WTC11 (cell line): ENCODE results near the gene COG3. TPM values are rescaled to one million over a fixed set of nuclear protein-coding genes. Genes with fewer than 3 reads are reported as not detected.

Source experiments
- ATAC-seq: fragments of 200-7000 bp; cut with Tn5 transposase; 2 replicates; pipeline ENCODE4 v1.10.0; 2021; ENCODE audit warnings: mild to moderate bottlenecking, moderate library complexity
- CTCF ChIA-PET: fragments of 300-600 bp; sonication (Branson Sonifier 250); formaldehyde crosslinking; loops from one replicate; lab custom pipeline; 2021; ENCODE audit warnings: antibody characterized with exemption; lab: Charles Lee
- POLR2A ChIA-PET: fragments of 350-600 bp; sonication (Branson Sonifier 250); formaldehyde crosslinking; loops from one replicate; lab custom pipeline; 2021; ENCODE audit warnings: antibody characterized with exemption; lab: Charles Lee
- DNase-seq: peaks from one replicate; pipeline ENCODE4 v3.0.0; 2021; ENCODE audit warnings: low spot score
- H3K27ac Mint-ChIP-seq: 2 replicates; pipeline ENCODE4 v1.8.0; 2021; ENCODE audit warnings: mixed read lengths
- H3K27me3 Mint-ChIP-seq: 2 replicates; pipeline ENCODE4 v1.8.0; 2021; ENCODE audit warnings: low read depth, mild to moderate bottlenecking, moderate library complexity, mixed read lengths
- H3K36me3 Mint-ChIP-seq: 2 replicates; pipeline ENCODE4 v1.8.0; 2021; ENCODE audit warnings: mixed read lengths
- H3K4me1 Mint-ChIP-seq: 2 replicates; pipeline ENCODE4 v1.8.0; 2022; ENCODE audit warnings: mixed read lengths
- H3K4me3 Mint-ChIP-seq: 2 replicates; pipeline ENCODE4 v1.8.0; 2021; ENCODE audit warnings: mild to moderate bottlenecking, moderate library complexity, mixed read lengths
- H3K9me3 Mint-ChIP-seq: 2 replicates; pipeline ENCODE4 v1.8.0; 2021; ENCODE audit warnings: mixed read lengths
- AFF4 ChIP-seq: sonication (generic); formaldehyde crosslinking; IDR thresholded peaks from 2 replicates; pipeline ENCODE4 v1.8.1; 2023; ENCODE audit warnings: mild to moderate bottlenecking, missing genetic modification reagents, borderline replicate concordance
- ATF6 ChIP-seq: sonication (generic); formaldehyde crosslinking; IDR thresholded peaks from 2 replicates; pipeline ENCODE4 v1.8.1; 2023; ENCODE audit warnings: mild to moderate bottlenecking, missing genetic modification reagents
- CDX4 ChIP-seq: fragments of 250-450 bp; sonication (Bioruptor Pico); IDR thresholded peaks from 2 replicates; pipeline ENCODE4 v1.9.0; 2021; ENCODE audit warnings: moderate library complexity, mild to moderate bottlenecking, inconsistent platforms, borderline replicate concordance
- CREM ChIP-seq: sonication (generic); formaldehyde crosslinking; IDR thresholded peaks from 2 replicates; pipeline ENCODE4 v1.8.1; 2022; ENCODE audit warnings: mild to moderate bottlenecking, missing genetic modification reagents, moderate library complexity
- E2F5 ChIP-seq: sonication (generic); formaldehyde crosslinking; IDR thresholded peaks from 2 replicates; pipeline ENCODE4 v1.8.1; 2022; ENCODE audit warnings: mild to moderate bottlenecking, moderate library complexity, missing genetic modification reagents
- ESRRA ChIP-seq: sonication (generic); formaldehyde crosslinking; IDR thresholded peaks from 2 replicates; pipeline ENCODE4 v1.8.1; 2022; ENCODE audit warnings: mild to moderate bottlenecking, missing genetic modification reagents, borderline replicate concordance
- FOXJ3 ChIP-seq: sonication (generic); formaldehyde crosslinking; IDR thresholded peaks from 2 replicates; pipeline ENCODE4 v1.9.0; 2021; ENCODE audit warnings: missing genetic modification reagents, mild to moderate bottlenecking, borderline replicate concordance
- FOXP4 ChIP-seq: sonication (generic); formaldehyde crosslinking; IDR thresholded peaks from 2 replicates; pipeline ENCODE4 v1.8.0; 2022; ENCODE audit warnings: mild to moderate bottlenecking, missing genetic modification reagents
- PRRX2 ChIP-seq: fragments of 250-450 bp; sonication (Bioruptor Pico); IDR thresholded peaks from 2 replicates; pipeline ENCODE4 v1.8.0; 2021; ENCODE audit warnings: mild to moderate bottlenecking
- ZBTB43 ChIP-seq: sonication (generic); formaldehyde crosslinking; IDR thresholded peaks from 2 replicates; pipeline ENCODE4 v1.8.1; 2023; ENCODE audit warnings: mild to moderate bottlenecking, missing genetic modification reagents
- ZNF121 ChIP-seq: sonication (generic); formaldehyde crosslinking; IDR thresholded peaks from 2 replicates; pipeline ENCODE4 v1.8.0; 2023; ENCODE audit warnings: missing genetic modification reagents
- ZNF219 ChIP-seq: sonication (generic); formaldehyde crosslinking; IDR thresholded peaks from 2 replicates; pipeline ENCODE4 v1.8.0; 2023; ENCODE audit warnings: missing genetic modification reagents, mild to moderate bottlenecking, borderline replicate concordance
- ZNF232 ChIP-seq: sonication (generic); formaldehyde crosslinking; IDR thresholded peaks from 2 replicates; pipeline ENCODE4 v1.8.0; 2022; ENCODE audit warnings: mild to moderate bottlenecking, missing genetic modification reagents
- ZNF281 ChIP-seq: sonication (generic); formaldehyde crosslinking; IDR thresholded peaks from 2 replicates; pipeline ENCODE4 v1.8.0; 2023; ENCODE audit warnings: mild to moderate bottlenecking, missing genetic modification reagents
- ZNF425 ChIP-seq: fragments of 250-450 bp; sonication (Bioruptor Pico); conservative IDR thresholded peaks from 2 replicates; pipeline ENCODE4 v1.9.0; 2021; ENCODE audit warnings: mild to moderate bottlenecking
- total RNA-seq: library from RNA; stranded (reverse); gene quantifications from 3 replicates; pipeline ENCODE4 v1.2.3, GENCODE V29; 2021

COG3 gene
- total RNA-seq, 1 experiment from 2014 or later, result 21.6 TPM

GRCh38 chr13:45456196-45456972 lies 8.4 kb upstream of the COG3 start:
- Mint-ChIP-seq H3K27me3 (peaks cover 28% of the 10 kb centered on the region), H3K4me1 (peaks cover 6% of the 10 kb centered on the region), H3K4me3 (no peak overlapping the region), H3K9me3 (peaks cover 29% of the 10 kb centered on the region), H3K36me3 (no peaks in the 10 kb centered on the region), H3K27ac (no peak overlapping the region)
- DNase-seq (no peak), ATAC-seq (no peak)
- no peak for TF ChIP-seq ZNF121 (CRISPR knock-in tag)
- TF ChIP-seq CDX4 (CRISPR knock-in tag), result no peak
- TF ChIP-seq E2F5 (CRISPR knock-in tag), result no peak
- no peak for TF ChIP-seq ATF6 (CRISPR knock-in tag)
- TF ChIP-seq AFF4 (CRISPR knock-in tag), result no peak
- no peak for TF ChIP-seq FOXJ3 (CRISPR knock-in tag)
- TF ChIP-seq ZNF219 (CRISPR knock-in tag), result no peak
- no peak for TF ChIP-seq CREM (CRISPR knock-in tag)
- TF ChIP-seq ESRRA (CRISPR knock-in tag), result no peak
- no peak for TF ChIP-seq ZNF232 (CRISPR knock-in tag)
- ChIA-PET POLR2A (no interaction called here), CTCF (no interaction called here)

- Mint-ChIP-seq H3K4me1 (peaks cover 30% of the 10 kb centered on the region), H3K9me3 (peaks cover 9% of the 10 kb centered on the region), H3K4me3 (peak overlapping the region; percentile 90), H3K36me3 (no peaks in the 10 kb centered on the region), H3K27ac (peak overlapping the region; percentile 97), H3K27me3 (peaks cover 25% of the 10 kb centered on the region)
- ATAC-seq (no peak), DNase-seq (no peak)
- POLR2A ChIA-PET, result interaction anchor here (1.8 kb wide), 1 partner anchor 46 kb away, joined by 5 read pairs; the partner anchor contains the start of gene SLC25A30
- CTCF ChIA-PET, result interaction anchor here (1.3 to 1.6 kb wide), 2 partner anchors 70 to 93 kb away, joined by 5 to 7 read pairs; no protein-coding TSS in a partner anchor
- TF ChIP-seq PRRX2 (CRISPR knock-in tag) (no peak), FOXP4 (CRISPR knock-in tag) (no peak), ZNF281 (CRISPR knock-in tag) (no peak), ZNF425 (no peak), ZBTB43 (CRISPR knock-in tag) (no peak)
These were observed 525 bp upstream of the COG3 start for GRCh38 chr13:45464141-45464686.
